NCI-H2171 (cell line): ENCODE data around the gene OR6V1.

Source experiments
- DNase-seq: peaks from one replicate; lab custom pipeline; 2025; lab: John Stamatoyannopoulos, UW

The OR6V1 gene, protein sequence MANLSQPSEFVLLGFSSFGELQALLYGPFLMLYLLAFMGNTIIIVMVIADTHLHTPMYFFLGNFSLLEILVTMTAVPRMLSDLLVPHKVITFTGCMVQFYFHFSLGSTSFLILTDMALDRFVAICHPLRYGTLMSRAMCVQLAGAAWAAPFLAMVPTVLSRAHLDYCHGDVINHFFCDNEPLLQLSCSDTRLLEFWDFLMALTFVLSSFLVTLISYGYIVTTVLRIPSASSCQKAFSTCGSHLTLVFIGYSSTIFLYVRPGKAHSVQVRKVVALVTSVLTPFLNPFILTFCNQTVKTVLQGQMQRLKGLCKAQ

DNA sequence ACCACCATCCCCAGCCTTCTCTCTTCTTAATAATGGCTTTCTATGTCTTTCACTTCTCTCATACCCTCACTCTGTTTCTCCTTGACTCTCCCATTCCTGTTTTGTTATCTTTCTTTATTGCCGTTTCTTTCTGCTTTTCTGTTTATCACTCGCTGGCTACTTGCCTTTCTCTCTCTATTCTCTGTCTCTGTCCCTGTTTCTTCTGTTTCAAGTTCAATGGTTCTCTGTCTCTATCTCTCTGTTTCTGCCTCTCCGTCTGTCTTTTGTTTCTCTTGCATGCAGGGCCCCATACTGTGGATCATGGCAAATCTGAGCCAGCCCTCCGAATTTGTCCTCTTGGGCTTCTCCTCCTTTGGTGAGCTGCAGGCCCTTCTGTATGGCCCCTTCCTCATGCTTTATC lies at the start of gene OR6V1:
Gene OR6V1 (plus strand): TSS at position 301 of the 400 bp plus-strand sequence. CDS start 0 bp downstream, at position 301.
- no peak for DNase-seq

- DNase-seq: no peak
These were observed 49.2 kb upstream of the OR6V1 start for GRCh38 chr7:143002898-143003297.

DNA sequence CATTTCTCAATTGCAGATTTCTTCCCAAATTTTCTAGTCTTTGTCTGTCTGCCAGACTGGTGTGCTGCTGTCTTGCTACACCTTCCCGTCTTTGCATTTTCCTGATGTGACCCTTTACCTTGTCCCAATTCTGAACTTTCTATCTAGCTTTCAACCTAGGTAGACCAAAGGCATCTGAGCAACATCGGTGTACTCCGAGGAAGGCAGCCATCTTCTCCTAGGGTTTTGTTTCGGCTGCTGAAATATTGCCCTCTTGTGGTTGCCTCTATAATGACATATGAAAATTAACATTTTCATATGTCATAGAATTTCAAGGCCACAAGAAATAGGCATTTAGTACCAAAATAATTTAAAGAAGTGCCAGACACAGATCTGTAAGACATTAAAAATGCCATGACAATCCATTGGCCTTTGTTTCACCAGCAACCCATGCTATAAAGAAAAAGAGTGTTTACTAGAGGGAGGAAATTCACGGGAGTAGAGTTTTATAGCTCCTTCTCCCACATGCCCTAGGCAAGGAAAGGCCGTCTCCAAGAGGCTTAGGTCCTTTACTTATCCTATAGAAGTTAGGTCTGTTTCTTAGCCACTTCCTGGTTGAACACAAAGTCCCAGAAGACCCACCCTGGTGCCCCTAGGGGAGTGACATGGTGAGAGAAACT lies 48.6 kb upstream of the OR6V1 start:
- peak; percentile 14 for DNase-seq

- no peak for DNase-seq
These were observed 46.4 kb upstream of the OR6V1 start for GRCh38 chr7:143005632-143006260.

- peak; percentile 36 for DNase-seq
These were observed 43.9 kb upstream of the OR6V1 start for GRCh38 chr7:143008007-143008901.

DNA sequence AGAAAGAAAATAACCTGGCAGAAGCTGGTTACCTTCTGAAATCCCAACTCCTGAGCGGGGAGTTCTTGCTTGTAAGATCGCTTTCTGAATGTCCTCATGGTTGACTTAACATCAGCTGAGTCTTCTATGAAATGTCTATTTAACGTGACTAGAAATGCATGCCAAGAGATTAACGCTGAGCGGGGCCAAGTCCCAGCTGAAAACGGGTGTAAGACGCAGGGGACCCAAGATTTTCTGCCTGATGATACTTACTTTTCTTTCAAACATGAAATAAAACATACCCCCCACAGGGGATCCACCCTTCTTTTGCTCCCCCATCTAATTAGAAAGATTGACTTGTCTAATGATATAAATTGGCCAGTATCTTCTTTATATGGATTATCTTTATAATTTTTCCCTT lies 40.1 kb upstream of the OR6V1 start:
- no peak for DNase-seq

- no peak for DNase-seq
These were observed 39.7 kb upstream of the OR6V1 start for GRCh38 chr7:143012409-143012808.

- DNase-seq: no peak
These were observed 38.7 kb upstream of the OR6V1 start for GRCh38 chr7:143013473-143013872.

- no peak for DNase-seq
These were observed 38.2 kb upstream of the OR6V1 start for GRCh38 chr7:143013893-143014292.

- DNase-seq: no peak
These were observed 37.1 kb upstream of the OR6V1 start for GRCh38 chr7:143015084-143015483.

- no peak for DNase-seq
These were observed 36.1 kb upstream of the OR6V1 start for GRCh38 chr7:143015926-143016490.

GRCh38 chr7:143016996-143017395 lies 35.1 kb upstream of the OR6V1 start:
- no peak for DNase-seq

- DNase-seq: no peak
These were observed 33.2 kb upstream of the OR6V1 start for GRCh38 chr7:143018931-143019330.

- DNase-seq: no peak
These were observed 29.1 kb upstream of the OR6V1 start for GRCh38 chr7:143023047-143023446.

DNA sequence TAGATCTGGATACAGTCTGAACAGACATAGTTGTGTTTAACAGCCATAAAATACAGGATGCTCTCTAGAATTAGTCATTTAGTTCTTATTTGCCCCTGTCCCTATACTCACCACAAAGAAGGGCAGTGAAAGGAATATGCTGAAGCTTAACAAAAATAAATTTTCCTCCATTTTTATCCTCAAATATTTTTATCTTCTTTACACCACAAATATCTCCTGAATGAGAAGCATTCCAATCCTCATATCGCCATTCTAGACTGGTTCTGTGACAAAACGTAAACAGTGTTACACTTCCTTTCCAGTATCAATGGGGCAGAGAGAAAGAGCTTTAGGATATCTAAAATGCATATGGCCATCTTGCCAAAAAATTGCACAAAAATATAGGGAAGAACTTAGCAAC lies 26.8 kb upstream of the OR6V1 start:
- DNase-seq: no peak

- DNase-seq: no peak
These were observed 25.1 kb upstream of the OR6V1 start, which contains the start of gene OR9A2 for GRCh38 chr7:143027032-143027431. Gene OR9A2, minus strand, starts transcription at chr7:143027132. Its CDS starts 0 bp downstream, at chr7:143027132.

DNA sequence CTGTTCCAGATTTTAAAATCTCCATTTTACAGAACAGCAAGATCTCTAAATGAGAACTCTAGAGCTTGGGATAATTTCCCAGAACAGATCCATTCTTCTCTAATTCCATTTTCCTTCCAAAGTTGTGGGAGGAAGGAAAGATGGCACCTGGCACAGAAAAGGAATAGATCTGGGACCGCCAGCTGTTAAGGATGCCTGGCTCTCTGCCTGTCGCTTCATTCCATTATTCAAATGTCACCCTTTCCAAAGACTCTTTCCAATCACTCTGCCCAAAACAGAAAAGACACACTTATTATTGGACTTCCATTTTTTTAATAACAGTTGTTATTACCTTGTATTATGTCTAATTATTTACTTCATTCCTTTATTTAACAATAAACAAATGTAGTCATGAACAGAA lies 24.5 kb upstream of the OR6V1 start:
- no peak for DNase-seq

DNA sequence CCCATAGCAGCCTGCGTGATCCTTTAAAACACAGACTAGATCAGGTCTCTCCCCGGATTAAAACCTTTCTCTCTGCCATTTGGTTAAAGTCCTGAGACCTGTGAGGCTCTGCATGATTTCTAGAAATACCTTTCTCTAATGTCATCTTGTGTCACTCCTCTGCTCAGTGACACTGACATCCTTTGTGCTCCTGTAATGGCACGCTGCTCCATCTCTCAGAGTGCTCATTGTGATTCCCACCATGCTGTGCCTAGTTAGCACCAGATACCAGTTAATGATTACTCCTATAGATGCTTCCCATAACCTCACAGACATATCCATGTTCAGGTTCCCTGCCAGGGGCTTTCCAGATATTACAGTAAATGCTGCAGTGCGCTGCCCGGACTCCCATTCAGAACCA lies 13.5 kb upstream of the OR6V1 start:
- DNase-seq: no peak

DNA sequence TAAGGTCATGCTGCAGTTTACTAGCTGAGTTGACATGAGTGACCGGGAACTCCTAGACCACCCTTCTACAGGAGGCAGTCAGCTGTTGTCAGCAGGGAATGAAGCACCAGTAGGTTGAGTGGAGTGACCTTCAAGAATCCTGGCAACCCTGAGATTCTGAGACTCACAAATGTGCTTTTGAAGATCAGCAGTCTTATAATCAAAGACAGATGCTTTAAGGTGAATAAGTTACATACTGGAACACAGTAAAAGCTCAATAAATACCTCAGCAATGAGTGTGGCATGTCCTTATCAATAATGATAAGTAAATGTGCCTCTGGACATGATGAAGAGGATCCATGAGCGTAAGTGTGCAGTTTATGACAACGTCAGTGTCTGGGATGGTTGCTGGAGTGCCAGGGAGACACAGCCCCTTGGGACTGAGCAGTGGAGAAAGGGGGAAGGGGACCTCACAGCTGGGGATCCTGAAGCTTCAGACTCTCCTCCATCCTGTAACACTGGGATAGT lies 11.9 kb upstream of the OR6V1 start:
- no peak for DNase-seq

DNA sequence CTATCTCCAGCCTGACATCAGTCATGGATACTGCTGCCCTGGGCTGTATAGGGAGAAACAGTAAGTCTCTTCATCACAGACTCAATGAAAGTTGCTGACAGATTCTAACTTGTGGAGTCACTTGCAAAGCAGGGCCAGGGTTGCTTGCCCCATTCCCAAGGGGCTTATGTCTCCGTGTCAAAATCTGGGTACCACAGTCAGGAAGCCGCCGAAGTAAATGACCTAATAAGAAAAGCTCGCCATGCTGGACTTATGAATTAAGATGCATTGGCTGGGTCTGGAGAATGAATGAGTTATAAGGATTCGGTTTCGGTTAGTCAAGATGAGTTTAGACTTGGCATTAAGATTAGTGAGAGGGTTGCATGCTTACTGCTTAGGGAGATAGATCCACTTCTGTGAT lies 10.8 kb upstream of the OR6V1 start:
- no peak for DNase-seq

GRCh38 chr7:143042159-143042789 lies 9.9 kb upstream of the OR6V1 start:
- no peak for DNase-seq
